IMR-90 (cell line): ENCODE results near the gene KRTAP6-2. TPM values are rescaled to one million over a fixed set of nuclear protein-coding genes. Genes with fewer than 3 reads are reported as not detected.

ENCODE experiments used
- ATAC-seq: fragments of 200-7000 bp; cut with Tn5 transposase; 2 replicates; pipeline ENCODE4 v1.9.1; 2020; ENCODE audit warnings: low read depth, mild to moderate bottlenecking, moderate library complexity
- BruUV-seq: library from RNA; stranded (reverse); fragments of 400-500 nt; replicated peaks from 2 replicates; lab custom pipeline; 2021; lab: Mats Ljungman, UMichigan
- CTCF ChIA-PET: fragments of 300-600 bp; formaldehyde crosslinking; extraction: SDS; loops from one replicate; lab custom pipeline; 2021; ENCODE audit warnings: antibody characterized with exemption; lab: Yijun Ruan, JAX
- POLR2A ChIA-PET: fragments of 300-600 bp; sonication (Branson Sonifier 250); formaldehyde crosslinking; loops from one replicate; lab custom pipeline; 2022; ENCODE audit warnings: antibody characterized with exemption; ENCODE audit not compliant: unreplicated experiment; lab: Charles Lee
- DNase-seq: peaks from one replicate; pipeline ENCODE4 v3.0.0; 2013
- H2AFZ ChIP-seq: replicated peaks from 2 replicates; pipeline ENCODE3; 2013; ENCODE audit warnings: low read length, mild to moderate bottlenecking; ENCODE audit not compliant: poor library complexity
- H2AK5ac ChIP-seq: 2 replicates; pipeline ENCODE4 v1.6.1; 2013; ENCODE audit warnings: low read depth, low read length, inconsistent platforms
- H2AK9ac ChIP-seq: replicated peaks from 2 replicates; pipeline ENCODE3; 2013; ENCODE audit warnings: mild to moderate bottlenecking, low read depth, low read length, moderate library complexity; ENCODE audit not compliant: poor library complexity
- H2BK120ac ChIP-seq: 2 replicates; pipeline ENCODE4 v1.6.1; 2013; ENCODE audit warnings: low read depth, low read length, inconsistent platforms
- H2BK15ac ChIP-seq: 3 replicates; pipeline ENCODE4 v1.6.1; 2013; ENCODE audit warnings: low read depth, low read length, inconsistent platforms
- H2BK20ac ChIP-seq: 2 replicates; pipeline ENCODE4 v1.6.1; 2013; ENCODE audit warnings: low read depth, mild to moderate bottlenecking, inconsistent platforms, low read length, moderate library complexity
- H2BK5ac ChIP-seq: 2 replicates; pipeline ENCODE4 v1.6.1; 2013; ENCODE audit warnings: mild to moderate bottlenecking, low read depth, low read length, inconsistent platforms; ENCODE audit not compliant: poor library complexity, severe bottlenecking
- H3K14ac ChIP-seq: replicated peaks from 2 replicates; pipeline ENCODE4 v1.6.1; 2013; ENCODE audit warnings: low read depth, low read length, inconsistent platforms
- H3K18ac ChIP-seq: 2 replicates; pipeline ENCODE4 v1.6.1; 2013; ENCODE audit warnings: low read depth, low read length, control low read depth
- H3K23ac ChIP-seq: 2 replicates; pipeline ENCODE4 v1.6.1; 2013; ENCODE audit warnings: low read depth, low read length, inconsistent platforms
- H3K27ac ChIP-seq: 2 replicates; pipeline ENCODE4 v1.5.1; 2013; ENCODE audit warnings: mild to moderate bottlenecking, control low read depth, low read length; ENCODE audit not compliant: insufficient read depth
- H3K27me3 ChIP-seq: 2 replicates; pipeline ENCODE4 v1.6.1; 2013; ENCODE audit warnings: low read length; ENCODE audit not compliant: control insufficient read depth, insufficient read depth
- H3K36me3 ChIP-seq: 2 replicates; pipeline ENCODE4 v1.6.1; 2013; ENCODE audit warnings: low read length, mixed read lengths; ENCODE audit not compliant: control insufficient read depth, insufficient read depth
- H3K4ac ChIP-seq: 2 replicates; pipeline ENCODE4 v1.6.1; 2013; ENCODE audit warnings: low read depth, low read length, inconsistent platforms
- H3K4me1 ChIP-seq: 2 replicates; pipeline ENCODE4 v1.6.1; 2013; ENCODE audit warnings: low read length, mixed read lengths; ENCODE audit not compliant: control insufficient read depth, insufficient read depth
- H3K4me2 ChIP-seq: 2 replicates; pipeline ENCODE4 v1.6.1; 2013; ENCODE audit warnings: low read depth, mild to moderate bottlenecking, control low read depth, low read length, moderate library complexity
- H3K4me3 ChIP-seq: 2 replicates; pipeline ENCODE4 v1.5.1; 2013; ENCODE audit warnings: low read depth, mild to moderate bottlenecking, control low read depth, low read length, moderate library complexity; ENCODE audit not compliant: insufficient read depth
- H3K56ac ChIP-seq: 2 replicates; pipeline ENCODE4 v1.6.1; 2013; ENCODE audit warnings: low read length, inconsistent platforms; ENCODE audit not compliant: insufficient read depth; ENCODE audit errors: extremely low read depth
- H3K79me1 ChIP-seq, 2 experiments: 2 replicates each; pipeline ENCODE4 v1.6.1; 2013; ENCODE audit warnings: low read length in 2 of 2, inconsistent platforms in 1 of 2, low read depth in 1 of 2
- H3K9ac ChIP-seq: 2 replicates; pipeline ENCODE4 v1.6.1; 2013; ENCODE audit warnings: low read depth, low read length, control low read depth
- H3K9me1 ChIP-seq: 2 replicates; pipeline ENCODE4 v1.6.1; 2013; ENCODE audit warnings: low read length, inconsistent platforms; ENCODE audit not compliant: insufficient read depth
- H3K9me3 ChIP-seq: 2 replicates; pipeline ENCODE4 v1.6.1; 2013; ENCODE audit warnings: low read length; ENCODE audit not compliant: control insufficient read depth, insufficient read depth
- H4K20me1 ChIP-seq: 2 replicates; pipeline ENCODE4 v1.6.1; 2013; ENCODE audit warnings: low read length, inconsistent platforms; ENCODE audit not compliant: insufficient read depth
- H4K5ac ChIP-seq: 2 replicates; pipeline ENCODE4 v1.6.1; 2013; ENCODE audit warnings: mild to moderate bottlenecking, low read depth, low read length, control low read depth
- H4K8ac ChIP-seq, 2 experiments: 2 replicates each; pipeline ENCODE4 v1.6.1; 2013; ENCODE audit warnings: low read depth in 2 of 2, low read length in 2 of 2, control low read depth in 1 of 2, inconsistent platforms in 1 of 2
- H4K91ac ChIP-seq: 2 replicates; pipeline ENCODE4 v1.6.1; 2013; ENCODE audit warnings: low read depth, low read length, inconsistent platforms; ENCODE audit not compliant: insufficient read depth
- BHLHE40 ChIP-seq: fragments of 150-350 bp; IDR thresholded peaks from 2 replicates; pipeline ENCODE4 v1.6.1; 2016; ENCODE audit warnings: mild to moderate bottlenecking, low read depth, low read length
- CEBPB ChIP-seq: IDR thresholded peaks from 2 replicates; pipeline ENCODE4 v1.6.1; 2012; ENCODE audit warnings: low read depth, low read length, improper control_type of control experiment
- CHD1 ChIP-seq: IDR thresholded peaks from 2 replicates; pipeline ENCODE4 v1.6.1; 2012; ENCODE audit warnings: low read depth, low read length, improper control_type of control experiment
- CTCF ChIP-seq: conservative IDR thresholded peaks from 2 replicates; pipeline ENCODE4 v1.5.1; 2012; ENCODE audit warnings: mild to moderate bottlenecking, low read depth, low read length, improper control_type of control experiment
- ELK1 ChIP-seq: fragments of 150-350 bp; IDR thresholded peaks from 2 replicates; pipeline ENCODE4 v1.6.1; 2016; ENCODE audit warnings: low read depth, mild to moderate bottlenecking, low read length, moderate library complexity, borderline replicate concordance
- FOS ChIP-seq: fragments of 150-350 bp; IDR thresholded peaks from 2 replicates; pipeline ENCODE4 v1.6.1; 2016; ENCODE audit warnings: low read depth, low read length
- MAFK ChIP-seq: IDR thresholded peaks from 2 replicates; pipeline ENCODE4 v1.6.1; 2012; ENCODE audit warnings: low read depth, low read length, improper control_type of control experiment
- MAZ ChIP-seq: IDR thresholded peaks from 2 replicates; pipeline ENCODE4 v1.6.1; 2012; ENCODE audit warnings: low read depth, mild to moderate bottlenecking, low read length, improper control_type of control experiment, moderate library complexity, borderline replicate concordance
- MXI1 ChIP-seq: IDR thresholded peaks from 2 replicates; pipeline ENCODE4 v1.6.1; 2012; ENCODE audit warnings: low read depth, mild to moderate bottlenecking, low read length, moderate library complexity, borderline replicate concordance
- NFE2L2 ChIP-seq: fragments of 150-350 bp; IDR thresholded peaks from 2 replicates; pipeline ENCODE4 v1.6.1; 2016; ENCODE audit warnings: low read depth, mild to moderate bottlenecking, low read length
- POLR2A ChIP-seq: IDR thresholded peaks from 2 replicates; pipeline ENCODE4 v1.6.1; 2012; ENCODE audit warnings: mild to moderate bottlenecking, low read depth, low read length
- RAD21 ChIP-seq: IDR thresholded peaks from 2 replicates; pipeline ENCODE4 v1.6.1; 2012; ENCODE audit warnings: low read length, improper control_type of control experiment
- RCOR1 ChIP-seq: IDR thresholded peaks from 2 replicates; pipeline ENCODE4 v1.6.1; 2012; ENCODE audit warnings: mild to moderate bottlenecking, low read length, improper control_type of control experiment; ENCODE audit not compliant: insufficient replicate concordance
- RFX5 ChIP-seq: IDR thresholded peaks from 2 replicates; pipeline ENCODE4 v1.8.0; 2012; ENCODE audit warnings: low read depth, mild to moderate bottlenecking, low read length, moderate library complexity
- SMC3 ChIP-seq: fragments of 150-350 bp; IDR thresholded peaks from 2 replicates; pipeline ENCODE4 v1.6.1; 2016; ENCODE audit warnings: low read depth, mild to moderate bottlenecking, antibody characterized with exemption, low read length, moderate library complexity
- USF2 ChIP-seq: fragments of 150-350 bp; IDR thresholded peaks from 2 replicates; pipeline ENCODE4 v1.6.1; 2017; ENCODE audit warnings: mild to moderate bottlenecking, antibody characterized with exemption, low read length, low read depth
- WGBS, 2 experiments: methylation state at CpG; one replicate each; pipeline versions ENCODE4 v1.1.5 to v1.1.7; 2013; ENCODE audit warnings: missing lambda C conversion rate in 2 of 2; ENCODE audit not compliant: insufficient read length in 1 of 2; ENCODE audit errors: extremely low coverage in 2 of 2; 5-methylcytosine and 5-hydroxymethylcytosine counted together
- dilution Hi-C: fragments of 300-500 bp; cut with HindIII; formaldehyde crosslinking; loops from one replicate; pipeline ENCODE4 v1.14.3; 2018; ENCODE audit warnings: low sequenced_read_pairs; ENCODE audit not compliant: unreplicated experiment
- in situ Hi-C: fragments of 300-500 bp; cut with MboI; formaldehyde crosslinking; loops from 3 replicates; pipeline ENCODE4 v1.14.3; 2019; ENCODE audit warnings: low sequenced_read_pairs, inconsistent platforms, mixed read lengths
- intact Hi-C: fragments of 100-400 bp; cut with micrococcal nuclease; formaldehyde crosslinking; loops from 2 replicates; pipeline ENCODE4 v1.10.0; 2022
- polyA plus RNA-seq, 3 experiments: library from polyadenylated mRNA; depleted of rRNA; stranded (reverse); fragments of >200 nt; gene quantifications; 2 replicates each; pipeline ENCODE4 v1.2.3, GENCODE V29; 2012; ENCODE audit warnings: low replicate concordance in 1 of 3
- total RNA-seq: library from RNA; depleted of rRNA; stranded (reverse); fragments of >200 nt; gene quantifications from 2 replicates; pipeline ENCODE4 v1.2.3, GENCODE V29; 2012

KRTAP6-2 gene
- total and polyA plus RNA-seq, 2 of the 4 experiments (the other 2 are of a cell fraction), result not detected

GRCh38 chr21:30563072-30563471, 35.6 kb downstream of the KRTAP6-2 start:
- H3K9me3 ChIP-seq, result peaks cover 4% of the 10 kb centered on the region; the same call in 1 of the 2 replicates
- 0% methylated on average over 1 of the region's 6 CpGs; no CpG with 5 or more reads in 1 of the 2 experiments for WGBS, 2 experiments
- no peak overlapping the region for H2BK20ac ChIP-seq
- H2BK5ac ChIP-seq, result no peak overlapping the region
- no peaks in the 10 kb centered on the region for H3K79me1 ChIP-seq
- H3K14ac ChIP-seq, result no peak overlapping the region
- H2AFZ ChIP-seq, result no peak overlapping the region
- no TSS peak for BruUV-seq
- H3K36me3 ChIP-seq, result no peaks in the 10 kb centered on the region
- no peak overlapping the region for H3K4me3 ChIP-seq
- no peak overlapping the region for H4K8ac ChIP-seq
- dilution Hi-C loops (no loop called here), intact Hi-C loops (no loop called here), in situ Hi-C loops (no loop called here)
- ChIA-PET POLR2A (no interaction called here), CTCF (no interaction called here)
- no peaks in the 10 kb centered on the region for H3K9me1 ChIP-seq
- DNase-seq, result no peak
- H3K23ac ChIP-seq, result no peak overlapping the region
- H2AK5ac ChIP-seq, result no peak overlapping the region
- no peak overlapping the region for H3K4ac ChIP-seq
- TF ChIP-seq CHD1 (no peak), RFX5 (no peak), RCOR1 (no peak), USF2 (no peak), CEBPB (no peak), MAZ (no peak), MXI1 (no peak), POLR2A (no peak), ELK1 (no peak), NFE2L2 (no peak), RAD21 (no peak), FOS (no peak), CTCF (no peak), MAFK (no peak), BHLHE40 (no peak), SMC3 (no peak)
- no peak overlapping the region for H2BK15ac ChIP-seq
- no peak overlapping the region for H3K56ac ChIP-seq
- H3K27ac ChIP-seq, result no peak overlapping the region
- no peak overlapping the region for H3K9ac ChIP-seq
- H4K20me1 ChIP-seq, result no peaks in the 10 kb centered on the region
- H4K91ac ChIP-seq, result no peak overlapping the region
- no peak for ATAC-seq
- H2BK120ac ChIP-seq, result no peak overlapping the region
- no peak overlapping the region for H4K5ac ChIP-seq
- no peak overlapping the region for H3K18ac ChIP-seq
- no peak overlapping the region for H3K4me2 ChIP-seq
- H3K4me1 ChIP-seq, result no peaks in the 10 kb centered on the region
- H2AK9ac ChIP-seq, result no peak overlapping the region
- no peaks in the 10 kb centered on the region for H3K27me3 ChIP-seq
